ENCODE measurements around the gene KSR1.
"Not testable (repeated sequence)": the region's sequence is repeated elsewhere in the genome, so short reads cannot be mapped to it uniquely, and the experiment has no call there.

Gene KSR1

DNA sequence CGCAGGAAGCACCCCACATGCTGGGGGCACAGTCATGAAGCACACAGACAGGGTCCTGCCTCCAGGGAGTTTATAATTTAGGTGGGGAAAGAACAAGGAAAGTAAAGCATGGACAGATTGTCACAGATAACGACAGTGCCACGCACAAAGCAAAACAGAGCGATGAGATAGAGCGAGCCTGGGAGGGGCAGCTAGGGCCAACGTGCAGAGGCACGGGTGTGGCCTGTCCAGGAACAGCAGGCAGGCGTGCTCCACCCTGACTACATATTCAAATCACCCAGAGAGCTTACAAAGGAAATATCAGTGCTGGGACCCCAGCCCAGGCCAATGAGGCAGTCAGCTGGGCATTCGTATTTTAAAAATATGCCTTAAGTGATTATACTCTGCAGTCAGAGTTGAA lies 191.5 kb downstream of the KSR1 start:
- no peak for DNase-seq

DNA sequence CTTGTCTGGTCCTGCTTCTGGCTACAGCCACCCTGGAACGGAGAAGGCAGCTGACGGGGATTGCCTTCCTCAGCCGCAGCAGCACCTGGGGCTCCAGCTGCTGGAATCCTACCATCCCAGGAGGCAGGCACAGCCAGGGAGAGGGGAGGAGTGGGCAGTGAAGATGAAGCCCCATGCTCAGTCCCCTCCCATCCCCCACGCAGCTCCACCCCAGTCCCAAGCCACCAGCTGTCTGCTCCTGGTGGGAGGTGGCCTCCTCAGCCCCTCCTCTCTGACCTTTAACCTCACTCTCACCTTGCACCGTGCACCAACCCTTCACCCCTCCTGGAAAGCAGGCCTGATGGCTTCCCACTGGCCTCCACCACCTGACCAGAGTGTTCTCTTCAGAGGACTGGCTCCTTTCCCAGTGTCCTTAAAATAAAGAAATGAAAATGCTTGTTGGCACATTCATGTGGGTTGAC lies 192.9 kb downstream of the KSR1 start:
- DNase-seq = not testable (repeated sequence)

DNA sequence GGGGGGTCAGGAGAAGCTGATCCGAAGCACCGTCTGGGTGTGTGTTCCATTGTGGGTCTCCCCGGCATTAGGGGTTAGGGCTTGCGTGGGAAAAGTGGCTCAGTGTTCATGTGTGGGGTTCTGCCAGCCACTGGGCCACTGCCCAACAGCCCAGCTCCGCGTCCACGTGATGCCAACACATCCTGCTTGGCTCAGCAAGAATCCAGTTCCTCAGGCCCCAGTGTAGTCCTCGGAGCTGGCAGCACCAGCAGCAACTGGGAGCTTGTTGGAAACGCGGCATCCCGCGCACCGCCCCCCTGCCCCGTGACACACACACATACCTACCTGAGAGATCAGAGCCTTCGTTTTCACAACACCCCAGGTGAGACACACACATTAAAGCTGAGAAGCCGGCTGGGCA lies 193.7 kb downstream of the KSR1 start:
- DNase-seq = no peak

DNA sequence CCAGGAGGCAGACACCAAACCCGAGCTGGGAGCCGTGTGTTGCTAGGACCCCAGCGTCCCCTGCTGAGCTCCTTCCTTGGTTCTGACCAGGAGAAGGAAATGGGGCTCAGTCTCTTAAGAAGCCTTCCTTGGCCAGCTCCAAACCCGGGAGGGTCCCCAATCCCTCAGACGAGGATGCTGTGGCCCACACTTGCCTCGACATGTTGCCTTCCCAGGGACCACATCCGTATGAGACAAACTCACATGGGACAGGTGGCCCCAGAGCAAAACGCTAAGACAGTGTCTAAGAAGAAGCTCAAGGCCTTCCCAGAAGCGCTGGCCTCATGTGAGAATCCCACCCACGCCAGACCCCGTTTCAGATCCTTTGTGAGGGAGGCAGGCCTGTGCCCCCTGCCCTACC lies 194.6 kb downstream of the KSR1 start:
- no peak for DNase-seq

DNA sequence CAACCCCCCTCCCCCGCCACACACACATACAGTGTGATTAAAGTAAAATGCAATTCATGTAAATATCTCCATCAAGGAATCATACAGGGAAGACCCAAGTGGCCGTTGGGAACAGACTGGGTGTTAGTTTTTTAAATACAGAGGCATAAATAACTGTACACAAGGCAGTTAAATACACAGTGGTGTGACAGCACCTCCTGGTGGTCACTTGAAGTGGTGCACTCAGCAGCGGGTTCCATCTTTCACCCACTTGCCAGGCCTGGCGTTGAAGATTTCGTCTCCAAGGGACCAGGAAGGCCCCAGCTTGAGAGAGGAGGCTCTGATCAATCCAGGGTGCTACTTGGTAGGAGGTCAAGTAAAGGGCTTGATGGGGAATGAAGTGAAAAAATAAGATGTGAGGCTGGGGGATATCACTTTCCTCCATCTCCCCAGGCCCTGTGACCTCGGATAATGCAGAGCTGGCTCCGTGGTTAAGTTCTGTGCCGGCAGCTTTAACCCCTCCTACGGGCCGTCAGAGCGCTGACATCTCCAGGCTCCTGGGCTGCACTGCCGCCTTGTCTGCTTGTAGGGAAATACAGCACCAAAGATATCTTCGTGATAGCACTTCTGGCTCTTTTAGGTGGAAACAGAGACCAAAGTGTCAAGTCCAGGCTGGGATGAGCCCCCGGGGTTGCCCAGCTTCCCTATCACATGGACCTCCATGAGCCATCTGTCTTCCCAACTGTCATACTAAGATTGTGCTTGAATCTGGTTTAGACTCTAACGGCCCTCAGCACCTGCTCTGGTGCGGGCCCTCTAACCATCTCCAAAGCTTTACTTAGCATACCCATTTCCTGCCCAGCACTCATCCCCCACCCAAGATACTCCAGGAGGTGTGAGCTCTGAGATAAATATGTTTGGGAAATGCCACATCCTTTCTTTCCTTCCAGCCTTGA lies 195.4 kb downstream of the KSR1 start:
- DNase-seq = peak; percentile 59

DNA sequence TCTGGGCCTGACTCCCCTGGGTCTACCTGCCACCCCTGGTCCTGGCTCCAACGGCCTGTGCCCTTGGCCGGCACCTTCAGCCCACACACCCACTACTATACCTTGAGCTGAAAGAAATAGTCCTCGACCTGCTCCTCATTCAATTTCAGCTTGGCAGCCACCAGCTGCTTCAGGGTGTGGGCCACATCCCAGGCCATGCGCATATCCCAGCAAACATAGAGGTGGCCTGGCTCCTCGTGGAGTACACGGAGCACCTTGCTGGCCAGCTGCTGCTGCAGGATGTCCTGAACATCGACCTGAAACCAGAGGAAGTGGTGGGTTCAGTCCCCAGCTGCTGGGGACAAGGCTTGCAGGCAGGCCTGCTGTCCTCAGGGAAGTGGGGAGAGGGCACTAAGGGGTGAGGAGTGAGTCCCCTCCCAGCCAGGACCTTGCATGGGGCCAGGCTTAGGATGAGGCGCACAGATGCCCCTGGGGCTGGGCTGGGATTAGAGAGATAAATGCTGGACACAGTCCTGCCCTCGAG lies 197.3 kb downstream of the KSR1 start:
- DNase-seq = not testable (repeated sequence)

DNA sequence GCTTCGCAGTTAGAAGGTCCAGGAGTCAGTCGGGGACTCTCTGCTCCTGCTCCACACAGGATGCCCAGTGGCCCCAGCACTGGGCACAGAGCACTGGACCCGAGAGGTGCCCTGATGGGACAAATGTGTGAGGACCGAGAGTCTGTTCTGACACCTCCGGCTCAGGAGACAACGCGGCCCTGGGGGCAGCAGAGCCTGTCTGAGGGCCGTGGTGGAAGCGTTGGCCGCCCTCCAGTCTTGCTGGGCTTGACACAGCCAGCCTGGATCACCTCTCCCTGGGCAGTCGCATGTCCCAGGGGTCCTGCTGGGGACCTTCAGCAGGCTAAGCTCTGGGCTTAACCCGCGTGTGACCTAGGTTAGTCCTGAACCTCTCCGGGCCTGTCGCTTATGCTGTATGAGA lies 197.9 kb downstream of the KSR1 start:
- no peak for DNase-seq

DNA sequence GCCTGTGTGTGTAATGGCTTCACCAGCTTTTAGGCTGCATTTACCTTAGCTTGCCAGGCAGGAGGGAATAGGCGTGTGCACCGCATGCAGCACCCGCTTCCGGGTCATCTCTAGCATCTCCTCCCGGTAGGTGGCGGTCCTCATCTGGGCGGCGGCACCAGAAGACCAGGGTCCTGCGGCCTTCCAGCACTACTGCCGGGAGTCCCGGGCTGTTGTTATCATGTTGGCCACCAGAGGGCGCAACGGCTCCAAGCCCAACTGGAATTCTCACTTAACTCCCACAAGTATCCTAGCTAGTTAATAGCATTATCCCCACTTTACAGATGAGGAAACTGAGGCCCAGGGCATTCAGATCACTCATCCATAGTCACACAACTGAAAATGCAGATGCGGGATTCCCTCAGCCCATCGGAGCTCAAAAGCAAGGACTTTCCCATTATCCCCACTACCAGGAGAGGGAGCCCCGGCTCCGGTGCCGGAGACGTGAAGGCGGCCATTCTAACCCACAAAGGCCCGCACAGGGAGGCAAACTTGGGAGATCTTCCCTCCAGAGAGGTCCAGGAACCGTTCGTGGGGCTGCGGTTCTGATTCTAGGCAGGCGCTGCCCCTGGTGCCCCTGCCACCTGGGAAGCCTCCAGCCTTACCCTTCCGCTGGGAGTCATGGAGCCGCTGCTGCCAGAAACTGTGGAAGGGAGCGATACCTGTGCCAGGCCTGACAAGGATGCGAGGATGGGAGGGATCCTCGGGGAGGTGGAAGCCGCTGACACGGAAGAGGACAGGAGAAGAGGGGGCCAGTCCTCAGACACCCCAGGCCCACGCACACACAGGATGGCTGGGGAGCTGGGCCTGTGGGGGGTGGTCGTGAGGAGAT lies 198.6 kb downstream of the KSR1 start:
- peak; percentile 79 for DNase-seq

DNA sequence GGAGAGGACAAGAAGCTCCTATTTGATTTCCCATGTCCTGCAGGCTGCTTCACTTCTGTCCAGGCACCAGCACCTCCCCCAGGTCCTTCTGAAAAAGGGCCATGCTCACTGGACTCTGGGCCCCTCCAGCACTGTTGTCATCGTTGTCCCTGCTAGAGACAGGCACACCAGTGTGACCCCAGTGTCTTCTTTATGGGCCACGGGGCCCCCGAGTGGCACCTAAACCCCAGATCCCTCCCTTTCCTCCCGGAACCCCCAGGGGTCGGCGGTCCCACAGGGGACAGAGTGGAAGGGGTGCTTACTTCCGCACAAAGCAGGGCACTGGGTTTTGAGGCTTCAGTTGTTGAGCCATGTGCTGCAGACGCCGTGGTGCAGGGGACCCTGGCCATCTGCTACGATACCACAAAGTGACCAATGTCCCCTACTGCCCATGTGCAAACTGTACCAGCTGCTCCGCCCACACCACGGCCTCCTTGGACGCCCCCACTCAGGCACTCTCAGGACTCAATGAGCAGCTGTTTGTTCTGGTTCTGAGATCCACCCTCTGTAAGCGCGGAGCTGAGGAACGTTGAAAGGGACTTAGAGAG lies 199.4 kb downstream of the KSR1 start:
- DNase-seq = not testable (repeated sequence)

DNA sequence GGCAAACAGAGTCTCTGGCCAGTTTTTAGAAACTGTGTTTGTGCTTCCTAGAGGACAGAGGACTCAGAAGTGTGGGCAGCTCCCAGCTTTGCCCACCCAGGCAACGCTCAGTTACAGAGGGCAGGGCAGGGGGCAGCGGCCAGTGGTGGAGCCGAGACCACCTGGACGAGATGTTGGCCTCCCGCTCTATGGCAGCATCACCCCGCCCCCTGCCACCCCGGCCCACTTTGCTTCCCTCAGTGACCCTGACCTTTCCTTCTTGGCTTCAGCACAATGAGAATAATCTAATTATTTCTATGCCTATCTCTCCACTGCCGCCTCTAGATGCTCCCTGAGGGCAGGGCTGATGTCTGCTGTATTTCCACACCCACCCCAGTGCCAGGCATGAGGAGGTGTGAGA lies 200.4 kb downstream of the KSR1 start:
- not testable (repeated sequence) for DNase-seq

DNA sequence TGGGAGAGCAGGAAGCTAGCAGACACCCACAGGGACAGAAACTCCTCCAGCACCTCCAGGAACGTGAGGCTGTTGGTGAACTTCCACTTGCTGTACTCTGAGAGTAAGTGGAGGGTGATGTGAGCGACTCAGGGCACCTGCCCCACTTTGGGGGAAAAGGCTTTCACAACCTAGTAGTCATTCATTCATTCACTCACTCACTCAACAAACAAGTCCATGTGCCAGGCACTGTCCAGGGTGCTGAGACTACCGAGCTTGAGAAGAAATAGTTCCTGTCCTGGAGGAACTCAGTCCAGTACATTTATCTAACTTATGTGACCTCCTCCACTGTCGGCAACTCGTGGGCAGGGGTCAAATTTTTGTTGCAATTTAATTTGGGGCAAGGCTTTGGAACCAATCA lies 201.4 kb downstream of the KSR1 start:
- DNase-seq = no peak

DNA sequence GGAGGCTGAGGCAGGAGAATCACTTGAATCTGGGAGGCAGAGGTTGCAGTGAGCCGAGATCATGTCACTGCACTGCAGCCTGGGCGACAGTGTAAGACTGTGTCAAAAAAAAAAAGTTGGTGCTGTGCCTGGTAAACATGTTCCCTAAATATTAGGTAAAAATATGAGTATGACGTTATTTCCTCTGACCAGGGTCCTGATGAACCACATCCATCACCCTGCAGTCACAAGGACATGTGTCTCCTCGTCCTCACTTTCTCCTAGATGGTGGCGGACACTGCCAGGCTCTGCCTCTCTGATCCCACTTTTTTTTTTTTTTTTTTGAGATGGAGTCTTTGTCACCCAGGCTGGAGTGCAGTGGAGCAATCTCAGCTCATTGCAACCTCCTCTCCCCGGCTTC lies 203.4 kb downstream of the KSR1 start:
- DNase-seq = no peak

DNA sequence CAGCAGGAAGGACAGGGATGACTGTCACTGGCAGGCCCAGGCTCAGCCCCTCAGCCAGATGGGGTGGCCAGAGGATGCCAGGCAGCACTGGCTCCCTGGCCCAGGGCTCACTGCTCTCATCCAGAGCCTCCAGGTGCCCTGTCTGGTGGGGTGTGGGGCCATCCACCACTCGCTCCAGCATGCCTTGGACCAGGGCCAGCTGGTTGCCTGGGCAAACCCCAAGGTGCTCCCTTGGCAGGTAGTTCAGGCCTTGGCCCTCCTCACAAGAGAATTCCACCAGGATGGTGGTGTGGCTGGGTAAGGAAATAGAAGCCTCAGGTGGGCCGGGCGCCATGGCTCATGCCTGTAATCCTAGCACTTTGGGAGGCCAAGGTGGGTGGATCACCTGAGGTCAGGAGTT lies 204.2 kb downstream of the KSR1 start:
- no peak for DNase-seq

DNA sequence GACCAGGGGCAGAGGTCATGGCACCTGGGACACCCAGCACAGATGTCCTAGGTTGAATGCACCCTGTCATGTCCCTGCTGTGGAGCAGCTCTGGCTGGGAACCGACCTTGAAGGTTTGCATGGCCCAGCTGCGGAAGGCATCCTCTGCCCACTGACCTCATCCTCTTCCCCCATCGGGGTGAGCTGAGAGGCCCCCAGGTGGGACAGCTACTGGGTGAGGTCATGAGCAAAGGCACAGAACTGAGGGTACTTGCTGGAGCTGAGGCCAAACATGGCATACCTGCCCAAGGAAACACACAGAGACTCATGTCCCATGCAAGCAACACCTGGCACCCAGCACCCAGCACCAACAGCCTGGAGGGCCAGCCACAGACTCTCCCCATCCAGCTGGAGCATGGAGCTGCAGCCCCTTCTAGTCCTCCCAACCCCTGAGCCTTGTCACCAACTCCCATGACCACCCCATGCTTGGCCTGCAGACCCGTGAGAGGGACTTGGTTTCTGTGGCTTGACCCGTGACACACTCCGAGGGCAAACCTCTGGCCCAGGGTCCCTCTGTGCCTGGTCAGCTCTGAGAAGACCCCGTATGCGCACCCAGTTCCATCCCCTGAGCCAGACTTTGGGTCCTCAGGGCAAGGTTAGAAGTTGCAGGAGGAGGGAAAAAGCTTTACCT lies 207.8 kb downstream of the KSR1 start:
- no peak for DNase-seq

DNA sequence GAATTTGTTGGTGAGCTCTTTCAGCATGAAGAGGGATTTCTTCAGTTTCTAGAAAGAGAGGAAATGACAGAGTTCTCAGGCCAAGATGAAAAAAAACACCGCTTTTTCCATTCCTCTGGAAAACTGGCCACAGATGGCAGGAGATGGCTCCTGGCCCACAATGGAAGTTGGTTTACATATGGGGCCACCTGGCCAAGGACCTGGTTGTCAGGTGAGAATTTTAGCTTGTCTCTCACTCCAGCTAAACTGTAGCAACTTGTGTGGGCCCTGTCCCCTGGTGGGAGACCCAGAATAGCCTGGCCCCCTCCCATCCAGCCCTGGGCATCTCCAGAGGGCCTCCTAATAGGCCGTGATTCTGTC lies 208.3 kb downstream of the KSR1 start:
- DNase-seq = no peak

DNA sequence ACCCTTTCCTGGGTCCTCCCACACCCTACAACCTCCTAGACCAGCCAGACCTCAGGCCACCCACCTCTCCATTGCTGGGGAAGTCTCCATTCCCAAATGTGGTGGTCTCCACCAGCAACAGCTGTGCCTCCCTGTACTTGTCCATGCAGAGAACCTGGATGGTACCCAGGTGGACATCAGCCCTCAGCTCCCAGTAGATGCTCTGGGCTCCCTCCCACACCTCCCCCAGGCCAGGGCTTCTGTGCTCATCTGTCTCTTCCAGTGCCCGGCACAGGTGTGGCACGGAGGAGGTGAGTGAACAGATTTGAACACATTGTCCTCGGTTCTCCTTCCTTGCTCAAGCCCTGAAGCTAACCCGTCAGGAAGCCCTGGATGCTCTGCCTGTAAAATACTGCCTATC lies 209.3 kb downstream of the KSR1 start:
- no peak for DNase-seq

DNA sequence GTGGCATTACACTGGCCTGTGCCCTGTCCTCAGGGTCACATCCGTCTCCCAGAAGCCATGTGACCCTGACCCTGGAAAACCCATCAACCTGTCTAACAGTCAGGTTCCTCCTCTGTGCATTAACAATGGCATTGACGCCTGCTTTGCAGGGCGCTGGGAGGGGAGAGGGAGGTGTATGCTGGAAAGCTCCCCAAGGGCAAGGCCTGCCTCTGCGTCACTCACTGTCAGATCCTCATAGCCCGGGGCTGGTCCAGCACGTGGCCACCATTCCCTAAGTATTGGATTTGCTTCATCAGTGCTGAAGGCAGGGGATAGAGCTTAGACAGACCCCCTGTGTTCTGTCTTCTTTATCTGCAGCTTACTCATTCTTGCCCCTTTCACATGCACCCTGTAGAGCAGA lies 210.0 kb downstream of the KSR1 start:
- DNase-seq = not testable (repeated sequence)

DNA sequence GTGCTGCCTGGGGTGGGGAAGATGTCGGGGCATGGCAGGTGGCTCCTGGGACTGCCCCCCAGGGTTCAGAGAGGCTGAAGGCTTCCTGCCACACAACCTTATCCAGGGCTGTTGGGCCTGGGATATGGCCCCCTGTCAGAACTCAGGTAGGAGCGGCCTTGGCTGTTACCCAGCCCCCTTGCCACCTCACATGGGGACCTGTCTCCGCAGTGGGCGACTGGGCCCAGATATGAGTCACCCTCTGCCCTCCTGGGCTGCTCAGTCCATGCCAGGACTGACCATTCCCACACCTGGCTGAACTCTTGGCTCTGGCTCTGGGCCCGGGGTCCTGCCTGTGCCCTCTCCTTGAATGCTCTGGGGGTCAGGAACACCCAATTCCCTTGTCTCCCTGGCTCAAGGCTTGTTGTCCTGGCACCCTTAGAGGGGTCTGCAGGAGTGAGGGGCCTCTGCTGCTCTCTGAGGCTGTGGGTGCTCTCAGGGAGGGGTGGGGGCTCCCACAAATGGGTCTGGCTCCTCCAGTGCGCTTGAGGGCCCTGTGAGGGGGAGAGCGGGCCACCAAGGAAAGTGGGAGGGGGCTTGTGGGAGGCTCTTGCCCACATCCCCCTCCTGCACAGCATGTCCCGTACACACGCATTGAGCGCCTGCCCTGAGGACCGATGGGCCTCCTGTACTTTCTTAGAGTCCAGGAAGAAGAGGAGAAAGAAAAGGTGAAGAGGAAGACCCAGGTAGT lies 210.7 kb downstream of the KSR1 start:
- DNase-seq = no peak

DNA sequence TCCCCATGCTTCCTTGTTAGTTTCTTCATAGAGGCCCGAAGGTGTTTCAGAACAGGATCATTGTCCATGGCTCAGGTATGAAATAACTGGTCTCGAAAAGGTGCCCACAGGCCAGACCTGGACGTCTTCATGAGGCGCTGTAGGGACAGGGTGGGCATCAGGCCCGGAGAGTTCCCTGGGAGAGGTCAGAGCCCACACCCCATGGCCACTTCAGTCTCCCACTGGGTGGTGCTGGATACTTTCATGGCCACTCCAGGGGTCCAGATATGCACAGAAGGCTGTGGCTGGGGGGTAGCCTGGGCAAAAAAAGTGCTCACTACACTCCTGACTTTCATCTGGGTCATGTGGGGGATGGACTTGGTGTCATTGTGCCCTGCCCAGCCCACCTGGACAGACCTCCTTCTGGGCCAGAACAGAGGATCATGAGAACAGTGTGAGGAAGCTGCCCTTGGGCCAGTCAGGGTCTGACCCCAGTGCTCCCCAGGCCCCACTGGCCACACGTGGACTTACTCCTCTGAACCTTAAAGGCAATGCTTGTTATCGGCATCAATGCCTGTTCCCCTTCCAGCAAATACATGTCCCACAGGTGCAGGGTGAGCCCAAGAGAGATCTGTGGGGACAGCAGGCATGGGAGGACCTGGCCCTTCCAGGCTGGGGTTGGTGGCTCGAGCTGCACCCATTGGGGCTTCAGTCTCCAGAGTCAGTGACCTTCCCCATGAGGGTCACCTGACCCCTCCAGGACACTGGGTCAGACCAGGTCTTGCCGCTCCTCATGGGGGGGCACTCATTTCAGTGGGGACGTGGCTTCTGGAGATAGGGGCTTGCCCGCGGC lies 211.6 kb downstream of the KSR1 start:
- DNase-seq = no peak

DNA sequence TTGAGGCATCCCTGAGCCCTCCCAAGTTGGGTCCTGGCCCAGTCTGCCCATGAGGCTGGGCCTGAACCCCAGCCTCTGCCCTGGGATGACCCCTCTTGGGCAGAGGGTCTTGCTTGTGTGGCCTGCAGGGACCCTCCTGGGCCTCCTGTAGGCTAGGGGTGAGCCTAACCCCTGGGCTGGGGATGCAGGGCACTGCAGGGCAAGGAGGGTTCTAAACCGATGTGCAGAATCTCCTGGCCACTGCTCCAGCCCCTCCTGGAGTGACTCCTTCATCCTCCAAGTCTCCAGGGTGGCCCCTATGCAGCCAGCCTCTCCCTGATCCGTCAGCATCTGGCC lies 212.2 kb downstream of the KSR1 start:
- DNase-seq = no peak

DNA sequence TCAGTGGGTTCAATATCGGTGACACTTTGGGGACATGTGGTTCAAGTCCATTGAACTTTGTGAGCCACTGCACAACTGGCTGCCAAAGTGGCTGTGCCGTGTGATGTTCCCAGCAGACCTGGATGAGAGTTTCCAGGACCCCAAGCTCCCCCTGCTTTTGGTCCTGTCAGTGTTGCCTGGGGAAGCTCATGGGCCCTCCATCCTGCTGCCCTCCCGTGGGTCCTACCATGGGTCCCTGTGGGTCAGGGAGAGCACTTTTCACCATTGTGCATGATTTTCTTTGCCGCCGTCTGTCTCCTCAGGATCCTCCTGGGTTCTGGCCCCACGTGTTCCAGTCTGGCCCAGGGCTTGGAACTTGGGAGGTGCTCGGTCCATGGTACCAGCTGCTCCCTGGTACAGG lies 212.9 kb downstream of the KSR1 start:
- no peak for DNase-seq

Measured in right forelimb (tissue), 1 donor.